ENCODE results near the gene SOCS1. TPM values are rescaled to one million over a fixed set of nuclear protein-coding genes. Genes with fewer than 3 reads are reported as not detected.

Gene SOCS1
- total and polyA plus RNA-seq, 2 experiments from 2014 or later = 84.7 to 104 TPM

- TF ChIP-seq REST (IDR thresholded peaks at IDR 0.05; ENCODE audit: unreplicated experiment) (no peak), ETS1 (IDR thresholded peaks at IDR 0.05) (no peak), EZH2 (IDR thresholded peaks at IDR 0.05; ENCODE audit: low read depth, unreplicated experiment) (no peak), CTCF (conservative IDR thresholded peaks at IDR 0.05; ENCODE audit: low read depth in 2 of 2) (no peak), NANOG (IDR thresholded peaks at IDR 0.05; ENCODE audit: borderline replicate concordance) (no peak), STAT1 (IDR thresholded peaks at IDR 0.05; ENCODE audit: unreplicated experiment) (no peak), ZNF331 (CRISPR knock-in tag; IDR thresholded peaks at IDR 0.05; ENCODE audit: low read depth) (no peak)
Observed at GRCh38 chr16:11292076-11292748, 36.2 kb upstream of the SOCS1 start (continued).

- Histone ChIP-seq H2AFZ (peak overlapping the region; percentile 19), H4K20me1 (replicated peaks; ENCODE audit: insufficient read depth) (no peaks in the 10 kb centered on the region), H3K27ac (ENCODE audit: low read depth) (peak overlapping the region; percentile 72; the same call in 1 of the 2 replicates), H3K4me1 (ENCODE audit: insufficient read depth) (peaks cover 4% of the 10 kb centered on the region; the same call in 1 of the 2 replicates), H3K4me3 (no peak overlapping the region), H3K9me2 (ENCODE audit: insufficient read depth) (no peaks in the 10 kb centered on the region), H3K79me2 (replicated peaks; ENCODE audit: insufficient read depth) (no peaks in the 10 kb centered on the region), H3K27me3 (ENCODE audit: insufficient read depth) (no peaks in the 10 kb centered on the region), H3K36me3 (ENCODE audit: insufficient read depth) (no peaks in the 10 kb centered on the region), H3F3A (replicated peaks; ENCODE audit: low read depth) (0 out of 2 replicates have a peak, but pooled peaks cover 2% of the 10 kb centered on the region), H3K4me2 (no peak overlapping the region)
- H3K36me3 Mint-ChIP-seq (ENCODE audit: low read depth) = no peaks in the 10 kb centered on the region
- peaks cover 4% of the 10 kb centered on the region for H3K27me3 Mint-ChIP-seq (ENCODE audit: insufficient read depth, low read depth, poor library complexity)
- DNase-seq (ENCODE audit: low spot score) (peak; percentile 51), ATAC-seq (peak; percentile 88)
- TF ChIP-seq ZNF462 (CRISPR knock-in tag; IDR thresholded peaks at IDR 0.05) (0 out of 2 replicates have a peak, but pooled peaks have one; percentile 61), ZNF331 (CRISPR knock-in tag; IDR thresholded peaks at IDR 0.05; ENCODE audit: low read depth) (no peak)
- H3K4me1 Mint-ChIP-seq = peaks cover 14% of the 10 kb centered on the region
- H3K27ac Mint-ChIP-seq = no peak overlapping the region
- no peaks in the 10 kb centered on the region for H3K9me3 Mint-ChIP-seq
- H3K4me3 Mint-ChIP-seq = no peak overlapping the region
Observed at GRCh38 chr16:11291091-11291703, 35.2 kb upstream of the SOCS1 start.
